ENCODE data around the gene CDNF. TPM values are rescaled to one million over a fixed set of nuclear protein-coding genes. Genes with fewer than 3 reads are reported as not detected.
"Not testable (repeated sequence)": the region's sequence is repeated elsewhere in the genome, so short reads cannot be mapped to it uniquely, and the experiment has no call there.

The CDNF gene
- polyA plus RNA-seq, 1 of the 3 experiments (the other 2 are of a cell fraction): 1.2 TPM

DNA sequence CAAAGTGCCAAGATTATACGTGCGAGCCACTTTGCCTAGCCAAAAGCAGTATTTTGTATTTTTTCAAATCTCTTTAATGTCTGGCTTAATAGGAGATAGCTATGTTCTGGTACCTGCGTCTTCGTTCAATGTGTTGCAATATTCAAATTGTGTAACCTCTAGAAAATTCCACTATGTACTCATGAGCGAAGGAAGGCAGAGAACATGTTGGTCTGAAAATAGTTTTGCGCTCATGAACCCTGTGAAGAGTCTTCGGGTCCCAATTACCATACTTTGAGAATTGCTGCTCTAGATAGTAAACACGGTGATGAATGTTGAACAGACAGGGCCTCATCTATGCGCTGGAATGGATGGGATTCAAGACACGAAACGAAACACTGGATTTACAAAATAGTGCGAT, 38.1 kb upstream of the CDNF start (continued):
- TF ChIP-seq, protein P1, sequence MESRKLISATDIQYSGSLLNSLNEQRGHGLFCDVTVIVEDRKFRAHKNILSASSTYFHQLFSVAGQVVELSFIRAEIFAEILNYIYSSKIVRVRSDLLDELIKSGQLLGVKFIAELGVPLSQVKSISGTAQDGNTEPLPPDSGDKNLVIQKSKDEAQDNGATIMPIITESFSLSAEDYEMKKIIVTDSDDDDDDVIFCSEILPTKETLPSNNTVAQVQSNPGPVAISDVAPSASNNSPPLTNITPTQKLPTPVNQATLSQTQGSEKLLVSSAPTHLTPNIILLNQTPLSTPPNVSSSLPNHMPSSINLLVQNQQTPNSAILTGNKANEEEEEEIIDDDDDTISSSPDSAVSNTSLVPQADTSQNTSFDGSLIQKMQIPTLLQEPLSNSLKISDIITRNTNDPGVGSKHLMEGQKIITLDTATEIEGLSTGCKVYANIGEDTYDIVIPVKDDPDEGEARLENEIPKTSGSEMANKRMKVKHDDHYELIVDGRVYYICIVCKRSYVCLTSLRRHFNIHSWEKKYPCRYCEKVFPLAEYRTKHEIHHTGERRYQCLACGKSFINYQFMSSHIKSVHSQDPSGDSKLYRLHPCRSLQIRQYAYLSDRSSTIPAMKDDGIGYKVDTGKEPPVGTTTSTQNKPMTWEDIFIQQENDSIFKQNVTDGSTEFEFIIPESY (IDR thresholded peaks at IDR 0.05; ENCODE audit: borderline replicate concordance, low read depth): no peak

DNA sequence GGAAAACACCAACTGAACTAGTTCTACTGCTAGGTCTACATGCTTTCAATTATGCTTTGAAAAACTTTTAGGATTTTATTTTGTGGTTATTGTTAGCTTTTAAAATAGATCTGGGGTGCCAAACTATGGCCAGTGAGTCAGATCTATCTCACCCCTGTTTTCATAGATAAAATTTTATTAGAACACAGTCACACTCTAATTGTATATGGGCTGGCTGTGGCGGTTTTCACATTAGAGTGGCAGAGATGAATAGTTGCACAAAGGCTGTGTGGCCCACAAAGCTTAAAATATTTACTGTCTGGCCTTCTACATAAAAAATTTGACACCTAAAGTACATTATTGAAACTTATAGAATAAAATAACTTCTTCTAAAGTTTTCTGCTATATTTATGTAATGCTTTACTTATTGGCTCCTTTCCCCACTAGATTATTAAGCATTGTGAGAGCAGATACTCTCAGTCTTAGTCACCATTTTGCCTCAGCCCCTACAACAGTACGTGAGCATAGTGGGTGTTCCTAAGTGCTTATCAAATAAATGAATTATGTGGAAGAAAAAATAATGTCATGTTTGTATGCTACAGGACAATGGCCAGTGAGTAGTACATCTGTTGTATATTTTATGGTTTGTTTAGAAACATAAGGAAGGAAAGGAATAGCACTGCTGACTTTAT, 35.4 kb upstream of the CDNF start:
- H3K9me3 ChIP-seq: no peaks in the 10 kb centered on the region
- H3K4me1 ChIP-seq (ENCODE audit: control insufficient read depth in 1 of 2, insufficient read depth in 2 of 2, low read depth in 1 of 2, low read length in 1 of 2): peaks cover 12% of the 10 kb centered on the region in 2 experiments; a peak in 3 of 4 replicates
- H3K4me3 ChIP-seq (ENCODE audit: low read depth in 2 of 2, low read length in 1 of 2): no peak overlapping the region
- no peak overlapping the region for H3K9ac ChIP-seq
- H2AFZ ChIP-seq (ENCODE audit: low read depth): no peak overlapping the region
- no peaks in the 10 kb centered on the region for H4K20me1 ChIP-seq (ENCODE audit: insufficient read depth)
- TF ChIP-seq, protein P2, sequence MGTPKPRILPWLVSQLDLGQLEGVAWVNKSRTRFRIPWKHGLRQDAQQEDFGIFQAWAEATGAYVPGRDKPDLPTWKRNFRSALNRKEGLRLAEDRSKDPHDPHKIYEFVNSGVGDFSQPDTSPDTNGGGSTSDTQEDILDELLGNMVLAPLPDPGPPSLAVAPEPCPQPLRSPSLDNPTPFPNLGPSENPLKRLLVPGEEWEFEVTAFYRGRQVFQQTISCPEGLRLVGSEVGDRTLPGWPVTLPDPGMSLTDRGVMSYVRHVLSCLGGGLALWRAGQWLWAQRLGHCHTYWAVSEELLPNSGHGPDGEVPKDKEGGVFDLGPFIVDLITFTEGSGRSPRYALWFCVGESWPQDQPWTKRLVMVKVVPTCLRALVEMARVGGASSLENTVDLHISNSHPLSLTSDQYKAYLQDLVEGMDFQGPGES (IDR thresholded peaks at IDR 0.05; ENCODE audit: low read depth, low read length): no peak
- TF ChIP-seq JUND (IDR thresholded peaks at IDR 0.05): 0 out of 2 replicates have a peak, but pooled peaks have one; percentile 22
- no peaks in the 10 kb centered on the region; the same call in 1 of the 2 replicates for H3K9me2 ChIP-seq
- H3K27ac ChIP-seq (ENCODE audit: low read depth in 2 of 2, low read length in 1 of 2): no peak overlapping the region
- no peaks in the 10 kb centered on the region for H3K27me3 ChIP-seq (ENCODE audit: insufficient read depth)
- peaks cover 28% of the 10 kb centered on the region for H3F3A ChIP-seq (replicated peaks; ENCODE audit: insufficient read depth)
- POLR2A ChIA-PET: no interaction called here
- CTCF ChIA-PET: interaction anchor here (1.3 to 1.4 kb wide), 2 partner anchors 30 to 336 kb away, joined by 4 read pairs; no protein-coding TSS in a partner anchor
- no peak for DNase-seq
- H3K36me3 ChIP-seq (replicated peaks in 1 of 2; ENCODE audit: control insufficient read depth in 1 of 2, insufficient read depth in 2 of 2, low read length in 1 of 2): peaks cover 25 to 27% of the 10 kb centered on the region in 2 experiments
- 49% methylated on average over 2 of the region's 2 CpGs for WGBS (ENCODE audit: low lambda C conversion rate)
- no peak overlapping the region for H3K4me2 ChIP-seq
- peaks cover 34% of the 10 kb centered on the region for H3K79me2 ChIP-seq (ENCODE audit: insufficient read depth)

DNA sequence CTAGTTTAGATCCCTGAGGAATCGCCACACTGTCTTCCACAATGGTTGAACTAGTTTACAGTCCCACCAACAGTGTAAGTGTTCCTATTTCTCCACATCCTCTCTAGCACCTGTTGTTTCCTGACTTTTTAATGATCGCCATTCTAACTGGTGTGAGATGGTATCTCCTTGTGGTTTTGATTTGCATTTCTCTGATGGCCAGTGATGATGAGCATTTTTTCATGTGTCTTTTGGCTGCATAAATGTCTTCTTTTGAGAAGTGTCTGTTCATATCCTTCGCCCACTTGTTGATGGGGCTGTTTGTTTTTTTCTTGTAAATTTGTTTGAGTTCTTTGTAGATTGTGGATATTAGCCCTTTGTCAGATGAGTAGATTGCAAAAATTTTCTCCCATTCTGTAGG, 27.0 kb upstream of the CDNF start:
- DNase-seq: not testable (repeated sequence)

DNA sequence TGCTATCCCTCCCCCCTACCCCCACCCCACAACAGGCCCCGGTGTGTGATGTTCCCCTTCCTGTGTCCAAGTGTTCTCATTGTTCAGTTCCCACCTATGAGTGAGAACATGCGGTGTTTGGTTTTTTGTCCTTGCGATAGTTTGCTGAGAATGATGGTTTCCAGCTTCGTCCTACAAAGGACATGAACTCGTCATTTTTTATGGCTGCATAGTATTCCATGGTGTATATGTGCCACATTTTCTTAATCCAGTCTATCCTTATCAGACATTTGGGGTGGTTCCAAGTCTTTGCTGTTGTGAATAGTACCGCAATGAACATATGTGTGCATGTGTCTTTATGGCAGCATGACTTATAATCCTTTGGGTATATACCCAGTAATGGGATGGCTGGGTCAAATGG, 26.6 kb upstream of the CDNF start:
- H3F3A ChIP-seq (replicated peaks; ENCODE audit: insufficient read depth); H3K9me3 ChIP-seq; H3K9ac ChIP-seq; DNase-seq; H3K27me3 ChIP-seq (ENCODE audit: insufficient read depth); H2AFZ ChIP-seq (ENCODE audit: low read depth); H3K27ac ChIP-seq (ENCODE audit: low read depth in 2 of 2, low read length in 1 of 2); H3K79me2 ChIP-seq (ENCODE audit: insufficient read depth); CTCF ChIA-PET; POLR2A ChIA-PET; H3K4me2 ChIP-seq; H3K4me1 ChIP-seq (ENCODE audit: control insufficient read depth in 1 of 2, insufficient read depth in 2 of 2, low read depth in 1 of 2, low read length in 1 of 2); H4K20me1 ChIP-seq (ENCODE audit: insufficient read depth); H3K4me3 ChIP-seq (ENCODE audit: low read depth in 2 of 2, low read length in 1 of 2); H3K9me2 ChIP-seq: not testable (repeated sequence)
- whole genome bisulfite sequencing (ENCODE audit: low lambda C conversion rate): 90% methylated on average over 6 of the region's 6 CpGs
- H3K36me3 ChIP-seq (replicated peaks in 1 of 2; ENCODE audit: control insufficient read depth in 1 of 2, insufficient read depth in 2 of 2, low read length in 1 of 2): peaks cover 26 to 27% of the 10 kb centered on the region in 2 experiments

More for the DNA sequence above, 27.0 kb upstream of the CDNF start:
- H3K27me3 ChIP-seq (ENCODE audit: insufficient read depth); H3K4me1 ChIP-seq (ENCODE audit: control insufficient read depth in 1 of 2, insufficient read depth in 2 of 2, low read depth in 1 of 2, low read length in 1 of 2); H3K9me2 ChIP-seq; H4K20me1 ChIP-seq (ENCODE audit: insufficient read depth); CTCF ChIA-PET; H3K4me2 ChIP-seq; H3K9ac ChIP-seq; H3K79me2 ChIP-seq (ENCODE audit: insufficient read depth); H3K4me3 ChIP-seq (ENCODE audit: low read depth in 2 of 2, low read length in 1 of 2); H3F3A ChIP-seq (replicated peaks; ENCODE audit: insufficient read depth); POLR2A ChIA-PET; H3K27ac ChIP-seq (ENCODE audit: low read depth in 2 of 2, low read length in 1 of 2); H2AFZ ChIP-seq (ENCODE audit: low read depth); H3K9me3 ChIP-seq: not testable (repeated sequence)
- peaks cover 30% of the 10 kb centered on the region in 2 experiments for H3K36me3 ChIP-seq (replicated peaks in 1 of 2; ENCODE audit: control insufficient read depth in 1 of 2, insufficient read depth in 2 of 2, low read length in 1 of 2)
- WGBS (ENCODE audit: low lambda C conversion rate): 95% methylated on average over 3 of the region's 3 CpGs
